GM19023 (cell line): ENCODE data around the gene SLC25A19.
"Not testable (repeated sequence)": the region's sequence is repeated elsewhere in the genome, so short reads cannot be mapped to it uniquely, and the experiment has no call there.

Source experiments
- ATAC-seq: cut with Tn5 transposase; IDR thresholded peaks from one replicate; pipeline ENCODE4 v1.9.1; 2021; ENCODE audit warnings: mild to moderate bottlenecking, moderate library complexity; ENCODE audit not compliant: unreplicated experiment

The SLC25A19 gene

DNA sequence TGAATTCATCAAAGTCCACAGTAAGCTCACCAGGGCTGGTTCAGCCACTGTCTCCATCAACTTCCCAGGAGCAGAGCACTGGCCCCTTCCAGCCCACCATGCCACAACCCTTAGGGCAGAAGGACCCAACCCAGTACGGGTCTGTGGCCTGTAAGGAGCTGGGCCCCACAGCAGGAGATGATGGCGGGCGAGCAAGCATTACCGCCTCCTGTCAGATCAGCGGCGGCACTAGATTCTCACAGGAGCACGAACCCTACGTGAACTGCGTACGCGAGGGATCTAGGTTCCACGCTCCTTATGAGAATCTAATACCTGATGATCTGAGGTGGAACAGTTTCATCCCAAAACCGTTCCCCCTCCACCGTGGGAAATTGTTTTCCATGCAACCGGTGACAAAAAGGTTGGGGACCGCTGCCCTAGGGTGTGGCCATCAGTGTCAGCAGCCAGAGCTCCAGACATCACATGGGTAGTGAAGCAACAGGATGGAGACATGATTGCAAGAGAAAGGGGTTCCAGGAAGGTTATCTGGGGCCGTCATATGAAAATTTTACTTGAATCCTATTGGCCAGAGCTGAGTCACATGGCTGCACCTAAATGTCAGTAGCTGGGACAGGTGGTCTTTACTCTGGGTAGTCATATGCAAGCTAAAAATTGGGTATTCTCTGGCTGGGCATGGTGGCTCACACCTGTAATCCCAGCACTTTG, 12.4 kb upstream of the SLC25A19 start:
- no peak for ATAC-seq

DNA sequence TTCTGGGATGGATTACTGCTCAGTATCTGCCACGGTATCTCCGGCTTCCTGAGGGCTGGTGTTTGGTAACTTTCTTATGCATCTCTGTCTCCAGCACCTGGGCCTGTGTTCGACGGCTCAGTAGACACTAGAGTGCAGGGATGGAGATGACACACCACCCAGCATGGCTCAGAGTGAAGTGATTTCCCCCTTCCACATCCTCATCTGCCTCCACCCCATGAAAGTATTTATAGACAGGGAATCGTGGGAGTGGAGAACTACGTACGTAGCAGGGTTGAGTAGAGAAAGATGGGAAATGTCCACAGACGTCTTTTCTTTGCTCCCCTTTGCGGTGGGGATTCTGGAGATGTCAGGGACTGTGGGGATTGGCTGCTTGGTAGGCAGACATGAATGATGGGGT, 11.8 kb upstream of the SLC25A19 start:
- no peak for ATAC-seq

DNA sequence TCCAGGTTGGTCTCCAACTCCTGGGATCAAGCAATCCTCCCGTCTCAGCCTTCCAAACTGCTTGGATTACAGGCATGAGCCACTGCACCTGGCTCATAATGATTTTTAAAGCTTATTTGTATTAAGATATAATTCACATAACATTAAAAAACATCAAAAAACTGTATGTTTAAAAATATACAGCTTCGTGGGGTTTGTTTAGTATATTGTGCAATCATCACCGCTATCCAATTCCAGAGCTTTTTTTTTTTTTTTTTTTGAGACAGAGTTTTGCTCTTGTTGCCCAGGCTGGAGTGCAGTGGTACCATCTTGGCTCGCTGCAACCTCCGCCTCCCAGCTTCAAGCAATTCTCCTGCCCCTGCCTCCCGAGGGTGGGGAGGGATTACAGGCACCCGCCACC, 11.0 kb upstream of the SLC25A19 start:
- ATAC-seq = no peak

DNA sequence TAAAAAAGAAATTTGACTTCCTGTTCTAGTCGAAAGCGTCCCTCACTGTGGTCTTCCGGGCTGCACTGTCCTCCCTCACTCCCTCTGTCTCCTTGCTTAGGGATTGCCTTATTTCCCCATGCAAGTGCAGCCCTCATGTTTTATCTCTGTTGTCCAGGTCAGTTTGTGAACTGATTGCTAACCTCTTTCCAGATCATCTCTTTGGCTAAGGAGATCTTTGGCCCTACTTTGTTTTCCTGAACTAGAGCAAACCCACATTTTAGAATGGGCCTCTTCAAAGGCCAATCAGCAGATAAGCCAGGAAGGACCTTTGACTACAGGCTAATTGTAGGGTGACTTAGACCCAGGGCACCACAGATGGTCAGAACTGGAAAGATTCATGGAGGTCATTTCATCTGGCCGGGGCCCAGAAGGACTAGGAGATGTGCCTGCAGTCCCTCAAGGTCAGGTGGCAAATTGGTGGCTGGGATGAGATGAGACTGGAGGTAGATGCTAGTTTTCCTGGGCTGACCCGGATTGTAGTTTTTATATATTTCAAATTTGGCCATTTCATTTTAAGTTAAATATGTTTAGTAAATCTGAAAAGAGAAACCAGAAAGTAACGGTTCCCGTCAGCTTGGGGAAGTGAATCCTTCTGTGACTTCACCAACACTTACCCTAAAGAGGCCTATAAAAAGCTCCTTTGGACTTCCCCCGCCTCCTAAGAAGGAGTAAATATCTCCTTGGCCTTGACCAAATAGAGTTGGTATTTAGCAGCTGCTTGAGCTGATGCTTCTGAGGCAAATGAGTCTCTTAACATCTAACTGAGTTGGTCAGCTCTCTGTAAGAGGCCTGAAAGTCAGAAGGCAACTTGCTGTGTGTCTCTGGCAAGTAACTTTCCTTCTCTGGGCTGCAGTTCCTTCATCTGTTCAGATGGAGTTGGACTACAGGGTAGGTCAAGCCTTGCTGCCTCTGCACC, 6.2 kb upstream of the SLC25A19 start:
- peak; percentile 62 for ATAC-seq

DNA sequence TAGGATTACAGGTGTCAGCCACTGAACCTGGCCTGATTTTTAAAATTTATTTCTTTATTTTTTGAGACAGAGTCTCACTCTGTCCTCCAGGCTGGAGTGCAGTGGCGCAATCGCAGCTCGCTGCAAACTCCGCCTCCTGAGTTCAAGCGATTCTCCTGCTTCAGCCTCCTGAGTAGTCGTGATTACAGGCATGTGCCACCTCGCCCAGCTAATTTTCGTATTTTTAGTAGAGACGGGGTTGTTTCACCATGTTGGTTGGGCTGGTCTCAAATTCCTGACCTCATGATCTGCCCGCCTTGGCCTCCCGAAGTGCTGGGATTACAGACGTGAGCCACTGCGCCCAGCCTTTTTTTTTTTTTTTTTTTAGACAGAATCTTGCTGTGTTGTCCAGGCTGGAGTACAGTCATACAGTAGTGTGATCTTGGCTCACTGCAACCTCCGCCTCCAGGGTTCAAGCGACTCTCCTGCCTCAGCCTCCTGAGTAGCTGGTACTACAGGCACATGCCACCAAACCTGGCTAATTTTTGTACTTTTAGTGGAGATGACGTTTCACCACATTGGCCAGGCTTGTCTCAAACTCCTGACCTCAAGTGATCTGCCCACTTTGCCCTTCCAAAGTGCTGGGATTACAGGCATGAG, 3.7 kb upstream of the SLC25A19 start:
- not testable (repeated sequence) for ATAC-seq

DNA sequence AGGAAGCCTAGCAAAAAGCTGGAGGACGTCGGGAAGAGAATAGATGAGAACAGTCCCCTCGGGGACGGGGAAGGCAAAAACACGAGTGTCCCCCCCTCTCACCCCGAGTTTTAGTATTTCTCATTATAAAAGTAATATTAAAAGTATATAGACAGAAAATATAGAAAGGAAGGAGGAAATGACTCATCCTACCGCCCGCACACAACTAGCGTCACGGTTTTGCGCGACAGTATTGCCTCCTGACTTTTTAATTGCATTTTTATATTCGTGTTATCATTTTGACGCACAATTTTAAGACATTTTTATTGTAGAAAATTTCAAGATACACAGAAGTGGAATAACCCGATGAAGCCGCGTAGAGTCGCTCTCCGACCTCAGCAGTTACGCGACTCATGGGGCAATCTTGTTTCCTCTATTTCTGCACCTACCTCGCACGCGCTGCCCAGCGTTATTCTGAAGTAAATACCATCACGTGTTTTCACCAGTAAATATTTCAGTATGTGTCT, 652 bp upstream of the SLC25A19 start:
- ATAC-seq = no peak

DNA sequence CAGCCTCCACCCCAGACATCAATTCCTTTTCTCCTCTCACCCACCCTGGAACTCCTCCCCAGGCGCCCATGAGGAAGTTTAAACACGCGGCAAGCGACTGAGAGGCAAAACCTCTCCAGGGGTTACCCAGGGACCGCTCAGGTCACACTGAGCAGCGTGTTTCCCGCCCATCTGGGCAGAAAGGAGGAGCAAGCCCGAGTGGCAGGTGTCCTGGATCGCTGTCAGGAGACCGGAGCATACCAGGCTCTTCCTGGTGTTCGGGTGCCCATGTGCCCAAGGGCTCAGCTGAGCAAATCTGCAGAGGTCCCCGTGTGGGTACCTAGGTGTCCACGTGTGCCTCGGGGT, 491 bp downstream of the SLC25A19 start:
- ATAC-seq = peak; percentile 19

DNA sequence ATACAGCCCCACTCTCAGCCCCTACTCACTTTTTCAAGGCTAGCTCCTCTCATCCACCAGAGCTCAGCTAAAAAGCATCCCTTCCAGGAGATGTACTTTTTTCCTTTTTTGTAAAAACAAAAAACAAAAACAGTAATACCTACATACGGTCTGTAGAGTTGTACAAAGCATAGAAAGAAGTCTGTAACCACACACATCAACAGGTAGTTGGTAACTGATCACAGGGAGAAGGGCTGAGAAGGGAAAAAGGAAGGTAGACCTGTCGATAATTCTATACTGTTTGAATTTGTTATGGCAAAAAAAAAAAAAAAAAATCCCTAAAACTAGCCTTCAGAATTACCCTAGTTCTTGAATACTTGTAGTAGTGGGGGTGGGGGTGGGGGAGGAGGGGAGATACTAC, 874 bp downstream of the SLC25A19 start:
- no peak for ATAC-seq

DNA sequence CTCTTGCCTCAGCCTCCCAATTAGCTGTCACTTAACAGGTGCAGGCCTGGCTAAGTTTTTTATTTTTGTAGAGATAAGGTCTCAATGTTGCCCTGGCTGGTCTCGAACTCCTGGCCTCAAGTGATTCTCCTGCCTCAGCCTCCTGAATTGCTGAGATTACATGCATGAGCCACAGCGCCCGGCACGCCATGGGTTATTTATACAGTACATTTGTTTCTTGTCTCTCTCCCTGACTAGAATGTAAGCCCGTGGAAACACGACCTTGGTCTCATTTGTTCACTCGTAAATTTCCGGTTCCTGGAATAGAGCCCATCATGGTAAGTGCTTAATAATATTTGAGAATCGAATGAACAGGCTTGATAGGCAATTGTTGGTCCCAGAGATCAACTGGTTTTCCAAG, 2.0 kb downstream of the SLC25A19 start:
- no peak for ATAC-seq

DNA sequence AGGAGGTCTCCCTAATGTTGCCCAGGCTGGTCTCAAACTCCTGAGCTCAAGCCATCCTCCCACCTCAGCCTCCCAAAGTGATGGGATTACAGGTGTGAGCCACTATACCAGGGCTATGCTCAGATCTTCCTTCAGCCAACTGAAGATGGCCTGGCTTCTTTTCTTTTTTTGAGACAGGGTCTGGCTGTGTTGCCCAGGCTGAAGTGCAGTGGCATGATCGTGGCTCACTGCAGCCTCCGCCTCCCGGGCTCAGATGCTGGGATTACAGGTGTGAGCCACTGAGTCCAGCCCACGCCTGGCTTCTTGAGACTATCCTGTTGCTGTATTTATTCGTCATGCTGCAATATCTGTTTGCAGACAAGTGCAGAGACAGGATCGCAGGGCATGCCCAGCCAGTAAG, 4.1 kb downstream of the SLC25A19 start:
- ATAC-seq = no peak

DNA sequence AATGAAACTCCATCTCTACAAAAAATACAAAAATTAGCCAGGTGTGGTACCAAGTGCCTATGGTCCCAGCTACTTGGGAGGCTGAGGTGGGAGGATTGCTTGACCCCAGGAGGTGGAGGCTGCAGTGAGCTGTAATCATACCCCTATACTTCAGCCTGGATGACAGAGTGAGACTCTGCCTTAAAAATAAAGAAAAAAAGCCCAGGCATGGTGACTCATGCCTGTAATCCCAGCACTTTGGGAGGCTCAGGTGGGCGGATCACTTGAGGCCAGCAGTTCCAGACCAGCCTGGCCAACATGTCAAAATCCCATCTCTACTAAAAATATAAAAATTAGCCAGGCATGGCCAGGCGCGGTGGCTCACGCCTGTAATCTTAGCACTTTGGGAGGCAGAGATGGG, 9.0 kb downstream of the SLC25A19 start:
- not testable (repeated sequence) for ATAC-seq

DNA sequence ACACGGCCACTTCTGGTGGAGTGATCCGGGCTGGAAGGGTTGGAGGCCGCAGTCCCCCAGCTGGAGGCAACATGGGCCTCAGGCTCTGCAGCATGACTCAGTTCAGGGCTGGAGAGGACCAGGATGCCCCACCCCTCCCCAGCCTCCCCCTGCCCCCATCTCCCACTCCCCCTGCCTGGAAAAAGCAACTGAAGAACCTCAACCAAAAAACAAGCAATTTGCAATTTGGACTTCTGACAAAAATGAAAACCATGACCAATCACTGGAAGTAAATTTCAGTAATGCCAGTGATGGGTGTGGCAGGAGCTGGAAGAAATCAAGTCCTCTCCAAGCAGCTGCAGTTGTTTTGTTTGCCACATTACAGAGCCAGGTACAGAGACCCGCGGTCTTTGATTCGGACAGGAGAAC, 11.6 kb downstream of the SLC25A19 start:
- no peak for ATAC-seq

DNA sequence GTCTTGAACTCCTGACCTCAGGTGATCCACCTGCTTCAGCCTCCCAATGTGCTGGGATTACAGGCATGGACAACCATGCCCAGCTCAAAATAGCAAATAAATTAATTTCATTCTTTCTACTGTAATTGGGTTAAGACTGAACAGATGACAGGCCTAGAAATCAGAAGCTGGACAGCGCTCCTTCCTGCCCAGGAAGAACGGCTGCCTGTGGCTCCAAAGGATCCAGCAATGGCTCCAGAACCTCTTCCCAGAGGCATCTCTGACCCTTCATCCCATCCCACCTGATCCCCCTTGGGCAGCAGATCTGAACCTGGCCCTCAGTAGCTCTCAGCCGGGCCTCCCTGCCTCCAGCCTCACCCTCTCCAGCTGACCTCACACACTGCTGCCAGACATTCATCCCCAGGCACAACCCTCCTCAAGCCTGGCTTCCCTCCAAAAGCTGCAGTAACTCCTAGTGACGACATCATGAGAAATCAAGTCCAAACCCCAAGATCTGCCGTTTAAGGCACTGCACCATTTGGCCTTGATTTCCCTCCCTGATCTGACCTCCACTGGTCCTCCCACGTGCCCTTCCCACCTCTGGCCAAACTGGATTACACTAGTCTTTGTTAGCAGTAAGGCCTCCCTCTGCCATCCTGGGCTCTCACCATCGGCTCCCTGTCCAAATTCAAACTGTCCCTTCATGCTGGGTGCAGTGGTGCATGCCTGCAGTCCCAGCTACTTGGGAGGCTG, 15.1 kb downstream of the SLC25A19 start:
- no peak for ATAC-seq

DNA sequence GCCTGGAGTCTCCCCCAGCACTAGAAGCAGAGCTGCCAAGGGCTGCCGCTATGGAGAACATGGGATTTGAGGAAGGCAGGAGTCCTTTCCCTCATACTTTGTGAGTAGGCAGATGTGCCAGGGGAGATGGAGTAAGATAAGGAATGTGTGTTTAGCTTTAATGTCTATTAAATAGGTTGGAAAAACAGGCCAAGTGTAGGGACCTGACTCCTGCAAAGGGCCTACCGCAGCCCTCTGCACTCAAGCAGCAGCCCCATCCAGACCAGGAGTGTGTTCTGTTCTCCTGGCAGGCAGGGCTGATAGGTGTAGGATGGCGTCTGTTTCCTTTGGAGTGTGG, 16.4 kb downstream of the SLC25A19 start:
- no peak for ATAC-seq

DNA sequence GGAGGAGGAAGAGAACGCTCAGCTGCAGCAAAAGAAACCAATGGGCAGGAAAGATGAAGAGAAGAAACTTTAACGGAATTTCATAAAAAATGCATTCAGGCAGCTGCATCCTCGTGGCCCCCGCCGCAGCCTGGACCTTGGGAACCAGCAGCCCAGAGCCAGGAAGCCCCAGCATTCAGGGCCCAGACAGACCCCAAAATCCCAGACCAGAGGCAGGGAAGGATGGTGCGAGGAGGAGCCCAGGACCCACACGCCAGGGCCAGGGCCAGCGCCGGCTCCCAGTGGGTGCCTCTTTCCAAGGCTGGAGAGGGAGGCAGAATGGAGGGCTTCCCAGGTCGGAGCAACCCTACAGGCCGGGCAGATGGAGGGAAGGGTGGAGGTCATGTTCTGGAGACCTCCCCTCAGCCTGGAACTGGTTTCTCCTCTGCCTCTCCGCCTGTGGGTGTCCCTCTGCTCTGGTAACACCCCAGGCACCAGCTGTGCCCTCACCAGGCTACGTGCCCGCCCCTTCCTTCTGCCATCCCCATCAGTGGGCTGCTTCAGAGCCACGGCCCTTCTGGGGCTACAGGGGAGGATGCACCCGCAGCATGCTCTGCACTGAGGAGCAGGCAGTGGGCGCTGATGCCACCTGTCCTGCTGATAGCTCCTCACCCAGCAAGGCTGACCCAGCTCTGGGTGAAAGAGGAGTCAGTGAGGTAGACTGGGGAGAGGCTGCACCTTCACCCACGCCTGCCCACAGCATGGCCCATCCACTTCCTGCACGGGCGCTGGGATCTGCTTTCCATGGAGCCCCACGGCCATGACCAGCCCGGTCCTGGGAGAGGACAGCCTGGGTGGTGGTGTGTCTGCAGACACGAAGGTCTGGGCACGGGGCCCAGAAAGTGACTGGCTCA, 17.0 kb downstream of the SLC25A19 start:
- ATAC-seq = no peak

DNA sequence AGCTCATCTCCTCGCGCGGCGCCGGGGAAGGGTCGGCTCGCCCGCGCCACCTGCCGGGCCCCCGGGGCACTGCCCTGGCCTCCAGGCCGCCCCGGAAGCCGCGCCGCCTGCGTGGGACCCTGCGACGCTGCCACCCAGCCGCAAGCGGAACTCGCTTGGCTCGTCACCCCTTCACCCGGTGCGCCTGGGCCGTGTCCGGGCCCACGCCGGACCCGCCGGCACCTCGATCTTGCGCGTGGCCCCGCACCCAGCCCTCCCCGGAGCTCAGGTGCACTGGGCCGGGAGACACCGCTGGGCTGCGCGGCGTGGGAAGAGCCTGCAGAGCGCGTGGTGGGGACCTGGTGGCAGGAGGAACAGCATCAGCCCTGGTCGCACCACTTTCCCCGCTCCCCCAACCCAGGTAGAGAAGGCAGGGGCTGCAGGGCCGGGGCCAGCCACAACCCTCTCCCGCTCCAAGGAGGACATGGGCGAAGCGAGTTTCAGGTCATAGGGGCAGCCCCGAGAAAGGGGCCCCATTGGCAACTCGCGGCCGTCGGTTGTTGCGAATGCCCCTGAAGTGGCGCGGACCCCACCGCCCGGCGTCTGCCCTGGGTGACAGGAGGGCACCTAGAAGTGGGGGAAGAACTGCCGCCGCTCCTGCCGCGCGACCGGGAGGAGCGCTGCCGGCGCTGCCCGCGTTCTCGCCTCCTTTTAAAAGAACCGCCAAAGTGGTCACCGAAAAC, 17.8 kb downstream of the SLC25A19 start:
- peak; percentile 69 for ATAC-seq

DNA sequence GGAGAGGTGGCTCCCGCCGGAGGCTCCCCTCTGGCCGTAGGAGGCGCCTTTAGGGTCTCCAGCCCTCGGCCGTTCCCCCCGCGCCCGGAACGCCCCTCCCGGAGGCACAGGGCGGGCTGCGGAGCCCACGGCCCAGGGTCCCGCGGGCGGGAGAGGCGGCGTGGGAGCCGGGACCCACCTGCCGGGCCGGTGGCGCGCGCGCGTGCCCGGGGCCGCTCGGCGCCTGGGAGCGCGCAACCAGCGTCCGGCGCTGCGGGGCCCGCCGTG, 18.3 kb downstream of the SLC25A19 start, which contains the start of gene MIF4GD:
Gene MIF4GD (minus strand): TSS at position 266 of the 267 bp plus-strand sequence. CDS start 1,036 bp downstream, outside the sequence.
- ATAC-seq = no peak

DNA sequence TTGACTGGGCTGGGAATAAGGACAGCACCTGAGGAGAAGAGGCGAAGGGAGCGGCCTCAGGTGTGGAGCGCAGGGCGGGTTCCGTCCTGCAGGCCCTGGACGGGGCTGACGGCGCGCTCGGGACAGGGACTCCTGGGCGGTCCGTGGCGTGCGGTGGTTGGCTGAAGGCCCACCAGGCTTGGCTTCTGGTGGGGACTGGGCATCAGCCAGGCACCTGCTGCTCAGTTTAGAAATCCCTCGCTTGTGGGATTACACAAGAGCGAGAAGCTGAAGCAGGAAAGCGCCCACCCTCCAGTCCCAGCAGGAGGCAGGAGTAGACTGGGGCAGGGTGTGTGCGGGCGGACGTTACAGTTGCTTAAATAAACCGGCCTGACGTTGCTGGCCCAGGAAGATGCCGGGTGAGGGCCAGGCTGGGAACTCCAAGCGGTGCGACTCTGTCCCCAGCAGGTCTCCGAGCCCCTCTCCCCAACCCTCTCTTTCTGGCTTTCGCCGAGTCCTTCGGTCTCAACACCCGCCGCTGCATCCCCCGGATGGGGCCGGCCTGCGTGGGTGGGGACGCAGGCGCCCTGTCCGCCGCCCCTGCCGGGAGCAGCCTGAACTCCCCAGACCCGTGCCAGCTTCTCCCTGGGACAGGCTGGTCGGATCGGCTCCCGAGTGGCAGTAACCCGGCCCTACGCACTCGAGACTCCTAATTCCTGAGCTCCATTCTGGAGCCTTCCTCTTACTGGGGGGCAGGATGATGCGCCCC, 18.8 kb downstream of the SLC25A19 start:
- peak; percentile 45 for ATAC-seq

DNA sequence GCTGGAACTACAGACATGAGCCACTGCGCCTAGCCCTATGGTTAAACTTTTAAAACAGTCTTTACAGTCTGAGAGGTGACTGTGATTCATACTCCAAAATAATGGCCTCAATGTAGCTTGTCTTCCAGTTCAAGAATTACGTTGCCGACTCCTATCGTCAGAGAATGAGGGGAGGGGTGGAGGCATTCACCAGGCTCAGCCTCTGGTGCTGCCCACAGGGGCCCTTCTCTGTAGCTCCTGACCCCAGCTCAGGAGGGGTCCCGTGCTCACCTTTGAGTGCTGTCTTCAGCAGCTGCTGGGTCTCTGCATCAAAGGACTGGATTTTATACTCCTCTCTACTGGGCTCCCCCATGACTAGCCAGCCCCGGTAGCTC, 19.4 kb downstream of the SLC25A19 start:
- ATAC-seq = no peak
